HepG2 (cell line): Measurements from ENCODE around the gene GNG3. TPM values are rescaled to one million over a fixed set of nuclear protein-coding genes. Genes with fewer than 3 reads are reported as not detected.
A peak's percentile ranks its signal among the peaks of the same experiment; 100 is the strongest.

ENCODE experiments used
- CHD2 ChIP-seq: IDR thresholded peaks from 2 replicates; pipeline ENCODE4 v1.6.1; 2011; ENCODE audit warnings: low read depth, low read length, improper control_type of control experiment
- FOXA3 ChIP-seq: IDR thresholded peaks from 2 replicates; pipeline ENCODE4 v1.6.1; 2016; ENCODE audit warnings: missing genetic modification reagents, missing compliant biosample characterization
- FOXK2 ChIP-seq: fragments of 450-650 bp; IDR thresholded peaks from 2 replicates; pipeline ENCODE4 v1.6.1; 2016
- HMGXB3 ChIP-seq: sonication (generic); formaldehyde crosslinking; IDR thresholded peaks from 2 replicates; pipeline ENCODE4 v1.4.0; 2020; ENCODE audit warnings: missing genetic modification reagents, borderline replicate concordance
- IRF1 ChIP-seq: sonication (generic); formaldehyde crosslinking; IDR thresholded peaks from 2 replicates; pipeline ENCODE4 v1.4.0; 2020; ENCODE audit warnings: low read depth, mild to moderate bottlenecking, missing genetic modification reagents
- KDM3A ChIP-seq: IDR thresholded peaks from 2 replicates; pipeline ENCODE4 v1.6.1; 2018; ENCODE audit warnings: low read depth, missing compliant biosample characterization
- MTA1 ChIP-seq: sonication (generic); formaldehyde crosslinking; IDR thresholded peaks from 2 replicates; pipeline ENCODE4 v1.4.0; 2020; ENCODE audit warnings: missing genetic modification reagents, mild to moderate bottlenecking, borderline replicate concordance
- NCOA2 ChIP-seq: sonication (generic); formaldehyde crosslinking; IDR thresholded peaks from 2 replicates; pipeline ENCODE4 v1.8.0; 2022; ENCODE audit warnings: inconsistent platforms
- PAF1 ChIP-seq: IDR thresholded peaks from 2 replicates; pipeline ENCODE4 v1.6.1; 2016; ENCODE audit warnings: missing genetic modification reagents, missing compliant biosample characterization
- POGZ ChIP-seq: sonication (generic); formaldehyde crosslinking; IDR thresholded peaks from 2 replicates; pipeline ENCODE4 v1.4.0; 2020; ENCODE audit warnings: mild to moderate bottlenecking, missing genetic modification reagents
- POLR2AphosphoS5 ChIP-seq: IDR thresholded peaks from 2 replicates; pipeline ENCODE4 v1.6.1; 2012; ENCODE audit warnings: low read depth, low read length
- PPARG ChIP-seq: conservative IDR thresholded peaks from 2 replicates; pipeline ENCODE4 v1.6.1; 2016; ENCODE audit warnings: missing biosample characterization, missing genetic modification reagents
- TARDBP ChIP-seq: sonication (generic); formaldehyde crosslinking; IDR thresholded peaks from 2 replicates; pipeline ENCODE4 v1.8.0; 2022; ENCODE audit warnings: mild to moderate bottlenecking, missing genetic modification reagents
- ZBTB21 ChIP-seq: sonication (generic); formaldehyde crosslinking; IDR thresholded peaks from 2 replicates; pipeline ENCODE4 v1.4.0; 2020; ENCODE audit warnings: missing genetic modification reagents
- ZFY ChIP-seq: sonication (generic); formaldehyde crosslinking; IDR thresholded peaks from 2 replicates; pipeline ENCODE4 v1.4.0; 2020; ENCODE audit warnings: missing genetic modification reagents
- ZNF160 ChIP-seq: sonication (generic); formaldehyde crosslinking; IDR thresholded peaks from 2 replicates; pipeline ENCODE4 v1.8.0; 2022; ENCODE audit warnings: mild to moderate bottlenecking, inconsistent platforms, missing genetic modification reagents
- ZNF232 ChIP-seq: sonication (generic); formaldehyde crosslinking; IDR thresholded peaks from 2 replicates; pipeline ENCODE4 v1.4.0; 2020; ENCODE audit warnings: missing genetic modification reagents, borderline replicate concordance
- ZNF281 ChIP-seq: sonication (generic); formaldehyde crosslinking; IDR thresholded peaks from 2 replicates; pipeline ENCODE4 v1.4.0; 2020; ENCODE audit warnings: missing genetic modification reagents, borderline replicate concordance
- ZNF44 ChIP-seq: sonication (generic); formaldehyde crosslinking; IDR thresholded peaks from 2 replicates; pipeline ENCODE4 v1.5.1; 2020; ENCODE audit warnings: mild to moderate bottlenecking, missing genetic modification reagents
- ZNF674 ChIP-seq: sonication (generic); formaldehyde crosslinking; IDR thresholded peaks from 2 replicates; pipeline ENCODE4 v1.5.0; 2020; ENCODE audit warnings: low read depth, mild to moderate bottlenecking, missing genetic modification reagents
- ZNF747 ChIP-seq: sonication (generic); formaldehyde crosslinking; IDR thresholded peaks from 2 replicates; pipeline ENCODE4 v1.8.1; 2023; ENCODE audit warnings: missing genetic modification reagents, mild to moderate bottlenecking, borderline replicate concordance
- ZNF839 ChIP-seq: sonication (generic); formaldehyde crosslinking; IDR thresholded peaks from 2 replicates; pipeline ENCODE4 v1.4.0; 2020; ENCODE audit warnings: missing genetic modification reagents, mild to moderate bottlenecking, borderline replicate concordance
- polyA plus RNA-seq, 8 experiments: library from polyadenylated mRNA; depleted of rRNA in 3 of 8; stranded (reverse) in 7 of 8; unstranded in 1 of 8; fragments of >200 nt; fragmentation: Illumina TruSeq in 4 of 8; extraction: Trizol in 4 of 8; gene quantifications; 2 replicates each; pipeline versions ENCODE4 v1.2.1 to v1.2.3, GENCODE V29; 2011 to 2016; ENCODE audit warnings: low read depth in 4 of 8, missing spikeins in 1 of 8, mixed read lengths in 1 of 8; ENCODE audit not compliant: insufficient read depth in 1 of 8
- total RNA-seq, 5 experiments: library from RNA; depleted of rRNA; stranded (reverse); fragments of >200 nt; fragmentation: Illumina TruSeq; extraction: Trizol; gene quantifications; 2 replicates each; pipeline ENCODE4 v1.2.3, GENCODE V29; 2016; ENCODE audit warnings: low read depth in 1 of 5

GNG3 gene
- total and polyA plus RNA-seq, 2 of the 13 experiments (the other 11 are each of a cell fraction or from before 2014, with no cell fraction given), result not detected

GRCh38 chr11:62665075-62665598 is 42.3 kb upstream of the GNG3 start, which contains the start of the genes C11orf98 and CSKMT (continued):
- TF ChIP-seq HMGXB3 (no peak), KDM3A (CRISPR knock-in tag) (0 out of 2 replicates have a peak, but pooled peaks have one; percentile 4), MTA1 (CRISPR knock-in tag) (no peak), ZNF281 (CRISPR knock-in tag) (peak; percentile 11; the same call in 1 of the 2 replicates), ZNF747 (no peak), ZNF839 (CRISPR knock-in tag) (no peak), FOXA3 (peak; percentile 33; the same call in 1 of the 2 replicates), PPARG (CRISPR knock-in tag) (0 out of 2 replicates have a peak, but pooled peaks have one; percentile 8), FOXK2 (no peak), NCOA2 (peak; percentile 38; the same call in 1 of the 2 replicates), IRF1 (CRISPR knock-in tag) (no peak), ZNF232 (CRISPR knock-in tag) (no peak), ZBTB21 (no peak), POGZ (CRISPR knock-in tag) (no peak), POLR2AphosphoS5 (peak; percentile 99), ZNF160 (peak; percentile 29; the same call in 1 of the 2 replicates), ZNF674 (CRISPR knock-in tag) (no peak), ZNF44 (CRISPR knock-in tag) (no peak), PAF1 (CRISPR knock-in tag) (no peak), TARDBP (CRISPR knock-in tag) (no peak), CHD2 (peak; percentile 38; the same call in 1 of the 2 replicates), ZFY (peak; percentile 94)
